PC-3 (cell line): ENCODE results near the gene FRMPD4.

Experiments
- EZH2 ChIP-seq: fragments of 300-600 bp; sonication (generic); IDR thresholded peaks from one replicate; pipeline ENCODE4 v1.6.1; 2017; ENCODE audit warnings: antibody characterized with exemption, mild to moderate bottlenecking, low read length; ENCODE audit not compliant: unreplicated experiment
- TF ChIP-seq, protein P1 (sequence below): fragments of 300-600 bp; sonication (generic); conservative IDR thresholded peaks from 2 replicates; pipeline ENCODE4 v1.5.1; 2017; ENCODE audit warnings: antibody characterized with exemption, low read depth, mild to moderate bottlenecking, low read length

DNA sequence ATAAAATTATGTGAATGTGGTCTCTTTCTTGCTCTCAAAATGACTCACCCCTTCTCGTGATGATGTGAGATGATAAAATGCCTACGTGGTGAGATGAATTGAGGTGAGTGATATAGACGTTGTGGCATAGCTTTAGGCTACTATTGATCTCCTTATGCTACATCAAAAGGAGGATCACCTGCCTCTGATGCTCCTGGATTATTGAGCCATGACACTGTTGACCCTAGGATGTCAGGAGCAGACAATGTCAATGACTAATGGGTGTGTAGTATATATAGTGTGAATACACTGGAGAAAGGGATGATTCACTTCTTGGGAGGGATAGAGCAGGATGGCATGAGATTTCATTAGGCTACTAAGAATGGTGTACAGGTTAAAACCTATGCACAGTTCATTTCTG is 442.3 kb downstream of the FRMPD4 start:
- TF ChIP-seq, protein P1, sequence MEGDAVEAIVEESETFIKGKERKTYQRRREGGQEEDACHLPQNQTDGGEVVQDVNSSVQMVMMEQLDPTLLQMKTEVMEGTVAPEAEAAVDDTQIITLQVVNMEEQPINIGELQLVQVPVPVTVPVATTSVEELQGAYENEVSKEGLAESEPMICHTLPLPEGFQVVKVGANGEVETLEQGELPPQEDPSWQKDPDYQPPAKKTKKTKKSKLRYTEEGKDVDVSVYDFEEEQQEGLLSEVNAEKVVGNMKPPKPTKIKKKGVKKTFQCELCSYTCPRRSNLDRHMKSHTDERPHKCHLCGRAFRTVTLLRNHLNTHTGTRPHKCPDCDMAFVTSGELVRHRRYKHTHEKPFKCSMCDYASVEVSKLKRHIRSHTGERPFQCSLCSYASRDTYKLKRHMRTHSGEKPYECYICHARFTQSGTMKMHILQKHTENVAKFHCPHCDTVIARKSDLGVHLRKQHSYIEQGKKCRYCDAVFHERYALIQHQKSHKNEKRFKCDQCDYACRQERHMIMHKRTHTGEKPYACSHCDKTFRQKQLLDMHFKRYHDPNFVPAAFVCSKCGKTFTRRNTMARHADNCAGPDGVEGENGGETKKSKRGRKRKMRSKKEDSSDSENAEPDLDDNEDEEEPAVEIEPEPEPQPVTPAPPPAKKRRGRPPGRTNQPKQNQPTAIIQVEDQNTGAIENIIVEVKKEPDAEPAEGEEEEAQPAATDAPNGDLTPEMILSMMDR, result no peak
- TF ChIP-seq EZH2, result no peak
